Choroid plexus epithelial cell (primary cell): ENCODE data around the gene LRFN2.

Experiments
- DNase-seq: peaks from one replicate; pipeline ENCODE4 v3.0.0-alpha.2; 2010; ENCODE audit warnings: low read depth
- H3K4me3 ChIP-seq: 2 replicates; pipeline ENCODE4 v1.5.1; 2011; ENCODE audit warnings: low read depth, mild to moderate bottlenecking, control low read depth, low read length, moderate library complexity
- CTCF ChIP-seq: conservative IDR thresholded peaks from 2 replicates; pipeline ENCODE4 v1.5.1; 2011; ENCODE audit warnings: low read depth, mild to moderate bottlenecking, control low read depth, inconsistent platforms, low read length, moderate library complexity

LRFN2 gene

GRCh38 chr6:40485795-40486194 is 101.4 kb downstream of the LRFN2 start:
- DNase-seq, result no peak
- H3K4me3 ChIP-seq, result no peak overlapping the region
- TF ChIP-seq CTCF, result no peak

- no peak for TF ChIP-seq CTCF
- no peak overlapping the region for H3K4me3 ChIP-seq
- no peak for DNase-seq
These were observed 101.9 kb downstream of the LRFN2 start for GRCh38 chr6:40485300-40485699.

GRCh38 chr6:40484066-40484465 is 103.1 kb downstream of the LRFN2 start:
- no peak for DNase-seq
- TF ChIP-seq CTCF, result no peak

GRCh38 chr6:40482532-40482931 is 104.6 kb downstream of the LRFN2 start:
- no peak for DNase-seq
- no peak for TF ChIP-seq CTCF
- no peak overlapping the region for H3K4me3 ChIP-seq

More at GRCh38 chr6:40484066-40484465, 103.1 kb downstream of the LRFN2 start:
- H3K4me3 ChIP-seq, result no peak overlapping the region

GRCh38 chr6:40480678-40481077 is 106.5 kb downstream of the LRFN2 start:
- no peak for TF ChIP-seq CTCF
- DNase-seq, result no peak
- no peak overlapping the region for H3K4me3 ChIP-seq

GRCh38 chr6:40479706-40480105 is 107.5 kb downstream of the LRFN2 start:
- TF ChIP-seq CTCF, result no peak
- H3K4me3 ChIP-seq, result no peak overlapping the region
- DNase-seq, result no peak

GRCh38 chr6:40477246-40478126 is 109.7 kb downstream of the LRFN2 start:
- DNase-seq, result no peak
- no peak for TF ChIP-seq CTCF
- no peak overlapping the region for H3K4me3 ChIP-seq
